ENCODE data around the gene PCSK6. TPM values are rescaled to one million over a fixed set of nuclear protein-coding genes. Genes with fewer than 3 reads are reported as not detected.

PCSK6 gene
- total RNA-seq, 1 donor from 2014 or later, result 1.3 TPM

DNA sequence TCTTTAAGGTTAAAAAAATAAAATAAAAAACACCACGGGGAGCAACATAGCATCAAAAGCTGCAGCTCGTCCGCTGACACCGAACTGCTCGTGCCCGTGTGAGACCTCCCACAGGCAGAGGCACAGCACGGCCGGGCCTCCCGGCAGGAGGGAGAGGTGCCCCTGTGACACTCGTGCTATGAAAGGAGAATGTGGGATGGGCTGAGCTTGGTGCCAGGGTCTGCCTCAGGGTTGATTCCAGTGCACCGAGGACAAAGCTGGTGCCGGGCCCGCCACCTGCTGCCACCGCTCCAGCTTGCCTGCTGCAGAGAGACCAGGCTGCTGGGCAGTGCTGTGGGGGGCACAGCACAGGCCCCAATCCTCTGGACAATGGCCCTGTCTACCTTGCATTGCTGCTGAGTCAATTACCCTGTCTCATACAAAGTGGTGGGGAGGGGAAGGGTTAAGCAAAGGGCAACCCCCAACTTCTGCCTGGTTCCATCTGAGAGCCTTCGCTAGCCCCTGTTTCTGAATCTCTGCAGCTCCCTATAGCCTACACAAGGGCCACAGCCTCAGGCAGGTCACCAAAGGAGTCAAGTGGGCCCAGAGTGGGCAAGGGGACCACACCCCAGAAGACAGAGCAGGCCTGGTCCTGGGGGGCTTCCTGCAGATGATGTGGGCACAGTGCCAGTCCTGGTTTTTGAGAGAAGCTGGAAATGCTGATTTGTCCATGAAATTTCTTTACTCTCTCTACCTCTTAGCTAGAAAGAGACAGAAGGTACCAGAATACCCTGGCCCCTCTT, 120.5 kb downstream of the PCSK6 start:
- no peak overlapping the region for H3K27ac Mint-ChIP-seq (ENCODE audit: unreplicated experiment)
- TF ChIP-seq EZH2 (IDR thresholded peaks at IDR 0.05; ENCODE audit: insufficient read depth, low read length), result no peak
- TF ChIP-seq, protein P1, sequence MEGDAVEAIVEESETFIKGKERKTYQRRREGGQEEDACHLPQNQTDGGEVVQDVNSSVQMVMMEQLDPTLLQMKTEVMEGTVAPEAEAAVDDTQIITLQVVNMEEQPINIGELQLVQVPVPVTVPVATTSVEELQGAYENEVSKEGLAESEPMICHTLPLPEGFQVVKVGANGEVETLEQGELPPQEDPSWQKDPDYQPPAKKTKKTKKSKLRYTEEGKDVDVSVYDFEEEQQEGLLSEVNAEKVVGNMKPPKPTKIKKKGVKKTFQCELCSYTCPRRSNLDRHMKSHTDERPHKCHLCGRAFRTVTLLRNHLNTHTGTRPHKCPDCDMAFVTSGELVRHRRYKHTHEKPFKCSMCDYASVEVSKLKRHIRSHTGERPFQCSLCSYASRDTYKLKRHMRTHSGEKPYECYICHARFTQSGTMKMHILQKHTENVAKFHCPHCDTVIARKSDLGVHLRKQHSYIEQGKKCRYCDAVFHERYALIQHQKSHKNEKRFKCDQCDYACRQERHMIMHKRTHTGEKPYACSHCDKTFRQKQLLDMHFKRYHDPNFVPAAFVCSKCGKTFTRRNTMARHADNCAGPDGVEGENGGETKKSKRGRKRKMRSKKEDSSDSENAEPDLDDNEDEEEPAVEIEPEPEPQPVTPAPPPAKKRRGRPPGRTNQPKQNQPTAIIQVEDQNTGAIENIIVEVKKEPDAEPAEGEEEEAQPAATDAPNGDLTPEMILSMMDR (IDR thresholded peaks at IDR 0.05; ENCODE audit: insufficient read depth, low read depth, low read length), result no peak
- no peaks in the 10 kb centered on the region for H3K79me2 ChIP-seq (ENCODE audit: insufficient read depth, low read length)

DNA sequence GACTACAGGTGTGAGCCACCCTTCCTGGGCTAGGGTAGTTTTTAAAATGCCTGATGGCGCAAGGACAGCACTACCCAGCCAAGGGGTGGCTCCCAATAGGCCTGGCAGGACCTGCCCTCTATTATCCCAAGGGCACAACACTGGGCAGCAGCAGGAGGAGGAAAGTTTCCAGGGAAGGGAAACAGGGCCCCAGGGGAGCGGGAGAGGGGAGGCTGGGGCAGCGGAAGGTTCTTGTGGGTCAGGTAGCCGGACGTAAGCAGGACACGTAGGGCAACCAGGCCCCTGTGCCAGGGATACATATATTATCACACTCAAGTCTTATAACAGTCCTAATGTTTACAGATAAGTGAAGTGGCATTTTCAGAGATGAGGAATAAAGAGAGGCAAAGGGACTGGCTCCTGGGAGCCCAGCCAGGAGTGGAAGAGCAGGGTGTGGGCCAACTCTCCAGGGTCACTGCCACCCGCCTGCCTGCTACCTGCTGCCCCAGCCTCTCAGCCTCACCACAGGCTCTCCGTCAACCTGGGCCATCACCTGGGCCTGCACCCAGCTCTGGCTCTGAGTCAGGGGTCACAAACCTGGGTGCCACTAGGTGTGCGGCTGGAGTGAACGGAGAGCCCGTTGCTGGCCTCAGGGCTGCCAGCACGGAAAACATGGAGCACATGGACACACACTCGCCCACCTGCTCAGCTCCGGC, 121.3 kb downstream of the PCSK6 start:
- no peaks in the 10 kb centered on the region for H3K36me3 ChIP-seq (ENCODE audit: insufficient read depth, low read length)
- H3K27me3 Mint-ChIP-seq (ENCODE audit: low read depth, unreplicated experiment), result peaks cover 18% of the 10 kb centered on the region
- peaks cover 3% of the 10 kb centered on the region for H3K9me3 Mint-ChIP-seq (ENCODE audit: unreplicated experiment)
- H3K27ac Mint-ChIP-seq (ENCODE audit: unreplicated experiment), result no peak overlapping the region
- H3K4me3 ChIP-seq (ENCODE audit: insufficient read depth, low read depth, low read length), result no peak overlapping the region
- FAIRE-seq (no peak), DNase-seq (ENCODE audit: low read depth) (no peak)
- H3K4me3 Mint-ChIP-seq (ENCODE audit: unreplicated experiment), result no peak overlapping the region
- H3K4me1 ChIP-seq (ENCODE audit: insufficient read depth, low read length), result no peaks in the 10 kb centered on the region
- no peak for TF ChIP-seq EZH2 (IDR thresholded peaks at IDR 0.05; ENCODE audit: insufficient read depth, low read length)
- TF ChIP-seq, protein P1 (IDR thresholded peaks at IDR 0.05; ENCODE audit: insufficient read depth, low read depth, low read length), result no peak
- peaks cover 7% of the 10 kb centered on the region for H3K27me3 ChIP-seq (ENCODE audit: insufficient read depth, low read length)
- no peaks in the 10 kb centered on the region for H3K36me3 Mint-ChIP-seq (ENCODE audit: low read depth, unreplicated experiment)
- no peak overlapping the region for H3K27ac ChIP-seq (ENCODE audit: low read depth, low read length)
- no peaks in the 10 kb centered on the region for H3K79me2 ChIP-seq (ENCODE audit: insufficient read depth, low read length)
- H3K4me1 Mint-ChIP-seq (ENCODE audit: low read depth, unreplicated experiment), result no peaks in the 10 kb centered on the region
- no peaks in the 10 kb centered on the region for H3K9me3 ChIP-seq (ENCODE audit: insufficient read depth, low read depth, low read length)
- H4K20me1 ChIP-seq (ENCODE audit: insufficient read depth, low read length), result no peaks in the 10 kb centered on the region
- no peak overlapping the region for H3K9ac ChIP-seq (ENCODE audit: low read length)
- no peak overlapping the region for H2AFZ ChIP-seq (ENCODE audit: low read depth, low read length)
- no peak overlapping the region for H3K4me2 ChIP-seq (ENCODE audit: low read length)

More for the DNA sequence above, 120.5 kb downstream of the PCSK6 start:
- FAIRE-seq (no peak), DNase-seq (ENCODE audit: low read depth) (no peak)
- Mint-ChIP-seq H3K4me1 (ENCODE audit: low read depth, unreplicated experiment) (no peaks in the 10 kb centered on the region), H3K4me3 (ENCODE audit: unreplicated experiment) (no peak overlapping the region), H3K36me3 (ENCODE audit: low read depth, unreplicated experiment) (no peaks in the 10 kb centered on the region), H3K27me3 (ENCODE audit: low read depth, unreplicated experiment) (peaks cover 25% of the 10 kb centered on the region), H3K9me3 (ENCODE audit: unreplicated experiment) (peaks cover 3% of the 10 kb centered on the region)
- Histone ChIP-seq H3K4me1 (ENCODE audit: insufficient read depth, low read length) (no peaks in the 10 kb centered on the region), H2AFZ (ENCODE audit: low read depth, low read length) (no peak overlapping the region), H3K9ac (ENCODE audit: low read length) (no peak overlapping the region), H3K36me3 (ENCODE audit: insufficient read depth, low read length) (no peaks in the 10 kb centered on the region), H3K4me3 (ENCODE audit: insufficient read depth, low read depth, low read length) (no peak overlapping the region), H4K20me1 (ENCODE audit: insufficient read depth, low read length) (no peaks in the 10 kb centered on the region), H3K27ac (ENCODE audit: low read depth, low read length) (no peak overlapping the region), H3K4me2 (ENCODE audit: low read length) (no peak overlapping the region), H3K27me3 (ENCODE audit: insufficient read depth, low read length) (peaks cover 7% of the 10 kb centered on the region), H3K9me3 (ENCODE audit: insufficient read depth, low read depth, low read length) (no peaks in the 10 kb centered on the region)
